Retinal pigment epithelial cell (primary cell): Measurements from ENCODE around the gene WDSUB1.
A peak's percentile ranks its signal among the peaks of the same experiment; 100 is the strongest.

ENCODE experiments used
- DNase-seq: peaks from one replicate; pipeline ENCODE4 v3.0.0-alpha.2; 2010; ENCODE audit warnings: low read depth
- H3K4me3 ChIP-seq: 2 replicates; pipeline ENCODE4 v1.5.1; 2011; ENCODE audit warnings: mild to moderate bottlenecking, low read length, control low read depth, moderate library complexity
- CTCF ChIP-seq: conservative IDR thresholded peaks from 2 replicates; pipeline ENCODE4 v1.5.1; 2011; ENCODE audit warnings: low read depth, low read length, control low read depth, inconsistent platforms

Gene WDSUB1

GRCh38 chr2:159214325-159214865 lies 72.1 kb downstream of the WDSUB1 start:
- H3K4me3 ChIP-seq, result no peak overlapping the region
- TF ChIP-seq CTCF, result no peak
- DNase-seq, result no peak

- no peak for TF ChIP-seq CTCF
- DNase-seq, result no peak
These were observed 73.2 kb downstream of the WDSUB1 start for GRCh38 chr2:159213296-159213695.

DNA sequence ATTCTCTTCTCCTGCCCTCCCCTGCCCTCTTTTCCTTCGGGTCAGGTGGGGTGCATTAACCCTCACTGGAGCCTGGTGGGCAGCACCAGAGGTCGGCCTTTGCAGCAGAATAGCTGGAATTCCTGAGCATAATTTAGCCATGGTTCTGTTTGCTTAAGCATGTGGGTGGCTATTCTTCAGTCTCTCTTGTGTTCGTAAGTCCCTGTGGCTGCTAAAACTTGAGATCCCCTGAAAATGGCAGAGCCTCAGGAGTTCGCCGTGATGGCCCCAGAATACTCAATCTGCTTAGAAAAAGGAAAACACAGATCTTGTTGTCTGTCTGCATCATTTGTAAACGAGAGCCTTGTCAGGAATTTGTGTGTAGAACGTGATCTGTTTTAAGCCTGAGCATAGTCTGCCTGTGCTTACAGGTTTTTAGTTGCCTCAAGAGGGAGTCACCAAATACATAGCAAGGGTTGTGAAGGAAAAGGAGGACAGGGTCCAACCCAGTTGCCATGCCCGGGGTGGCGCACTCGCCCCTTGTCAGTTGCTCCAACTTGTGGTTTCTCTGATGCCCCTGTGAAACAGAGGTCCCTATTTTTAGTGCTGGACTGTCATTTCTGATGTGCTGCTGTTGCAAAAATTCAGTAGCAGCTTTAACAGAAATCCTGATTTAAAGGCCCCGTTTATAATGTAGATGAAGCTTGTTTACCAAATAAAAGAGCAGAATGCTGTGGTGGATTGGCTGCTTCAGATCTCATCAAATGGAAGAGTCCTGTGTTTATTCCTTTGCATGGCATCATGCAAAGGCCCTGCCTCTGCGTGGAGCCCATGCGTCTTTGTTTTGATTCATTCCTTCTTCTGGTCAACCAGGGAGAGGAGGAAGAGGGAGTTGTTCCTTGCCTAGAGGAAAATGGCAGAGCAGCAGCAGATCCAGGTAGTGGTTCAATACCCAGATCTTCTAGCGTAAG lies 74.8 kb downstream of the WDSUB1 start:
- no peak overlapping the region for H3K4me3 ChIP-seq
- peak; percentile 52 for DNase-seq
- peak; percentile 32 for TF ChIP-seq CTCF

More at GRCh38 chr2:159213296-159213695, 73.2 kb downstream of the WDSUB1 start:
- H3K4me3 ChIP-seq, result no peak overlapping the region

DNA sequence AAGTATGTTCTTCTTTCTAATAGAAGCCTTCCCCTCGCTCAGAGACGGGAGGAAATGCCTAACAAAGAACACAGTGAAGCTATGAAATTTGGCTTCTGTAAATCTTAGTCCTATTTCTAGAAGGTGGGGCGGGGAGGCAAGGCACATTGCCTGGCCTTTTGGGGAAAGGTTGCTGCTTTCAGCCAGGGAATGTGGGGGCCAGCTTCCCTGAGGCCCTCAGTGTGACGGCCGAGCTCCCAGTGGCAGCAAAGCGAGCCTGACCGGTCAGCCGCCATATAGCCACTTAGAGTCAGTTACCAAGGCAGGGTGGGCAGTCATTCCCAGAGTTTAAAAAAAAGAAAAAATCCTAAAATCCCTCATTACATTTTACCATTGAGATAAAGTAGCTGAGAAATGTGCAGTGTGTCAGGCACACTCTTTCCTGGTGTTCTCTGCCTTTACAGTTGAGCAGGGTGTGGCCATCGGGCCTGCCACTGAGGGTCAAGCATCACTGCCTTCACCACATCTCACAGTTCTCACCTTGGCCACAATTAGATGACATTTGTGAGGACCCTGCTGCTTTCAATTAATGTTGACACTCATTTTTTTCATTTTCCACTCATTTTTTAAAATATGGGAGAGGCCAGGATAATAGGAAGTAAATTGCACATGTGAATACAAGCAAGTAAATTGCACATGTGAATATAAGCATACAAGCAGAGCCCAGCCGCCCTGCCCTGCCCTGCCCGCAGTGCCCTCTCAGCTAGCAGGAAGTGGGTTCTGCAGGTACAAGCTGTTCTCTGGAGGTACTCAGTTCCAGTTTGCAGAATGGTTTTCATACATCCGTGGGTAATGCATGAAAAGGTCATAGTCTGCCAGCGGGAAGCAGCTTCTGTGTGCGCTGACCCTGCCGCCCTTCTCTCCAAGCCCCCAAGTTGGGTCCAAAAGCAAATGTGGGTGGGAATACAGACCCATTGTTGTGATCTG lies 76.9 kb downstream of the WDSUB1 start:
- no peak for DNase-seq
- no peak overlapping the region for H3K4me3 ChIP-seq
- TF ChIP-seq CTCF, result no peak

DNA sequence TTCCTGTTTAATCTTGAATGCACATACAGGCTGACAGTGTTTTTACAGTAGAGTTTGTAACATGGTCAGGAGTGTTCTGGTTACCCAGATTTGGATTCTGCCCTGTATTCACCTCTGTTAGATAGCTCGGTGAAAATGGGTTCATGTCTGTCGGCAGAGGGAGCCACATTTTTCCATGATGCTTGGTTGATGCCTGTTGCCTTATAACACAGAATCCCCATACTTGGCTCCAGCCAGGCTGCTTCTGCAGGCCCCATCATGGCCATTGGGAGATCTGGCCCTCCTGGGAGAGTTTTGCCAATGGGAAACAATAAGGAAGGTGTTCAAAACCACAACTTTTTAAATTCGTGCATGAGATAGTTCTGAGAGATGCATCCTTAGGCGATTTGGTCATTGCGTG lies 78.1 kb downstream of the WDSUB1 start:
- TF ChIP-seq CTCF, result no peak
- no peak overlapping the region for H3K4me3 ChIP-seq
- no peak for DNase-seq

- H3K4me3 ChIP-seq, result no peak overlapping the region
- TF ChIP-seq CTCF, result no peak
- no peak for DNase-seq
These were observed 79.6 kb downstream of the WDSUB1 start for GRCh38 chr2:159206736-159207380.
